ENCODE data around the gene TANGO2. TPM values are rescaled to one million over a fixed set of nuclear protein-coding genes. Genes with fewer than 3 reads are reported as not detected.

TANGO2 gene
- total RNA-seq, 1 donor from 2014 or later = 44.2 TPM

GRCh38 chr22:20107951-20108756 lies 87.2 kb downstream of the TANGO2 start:
- Histone ChIP-seq H3K36me3 (ENCODE audit: control insufficient read depth, insufficient read depth, low read length) (peaks cover 53% of the 10 kb centered on the region), H3K27me3 (ENCODE audit: control insufficient read depth, insufficient read depth, low read length) (no peaks in the 10 kb centered on the region), H3K4me3 (ENCODE audit: low read depth, low read length) (no peak overlapping the region)
- TF ChIP-seq, protein P1, sequence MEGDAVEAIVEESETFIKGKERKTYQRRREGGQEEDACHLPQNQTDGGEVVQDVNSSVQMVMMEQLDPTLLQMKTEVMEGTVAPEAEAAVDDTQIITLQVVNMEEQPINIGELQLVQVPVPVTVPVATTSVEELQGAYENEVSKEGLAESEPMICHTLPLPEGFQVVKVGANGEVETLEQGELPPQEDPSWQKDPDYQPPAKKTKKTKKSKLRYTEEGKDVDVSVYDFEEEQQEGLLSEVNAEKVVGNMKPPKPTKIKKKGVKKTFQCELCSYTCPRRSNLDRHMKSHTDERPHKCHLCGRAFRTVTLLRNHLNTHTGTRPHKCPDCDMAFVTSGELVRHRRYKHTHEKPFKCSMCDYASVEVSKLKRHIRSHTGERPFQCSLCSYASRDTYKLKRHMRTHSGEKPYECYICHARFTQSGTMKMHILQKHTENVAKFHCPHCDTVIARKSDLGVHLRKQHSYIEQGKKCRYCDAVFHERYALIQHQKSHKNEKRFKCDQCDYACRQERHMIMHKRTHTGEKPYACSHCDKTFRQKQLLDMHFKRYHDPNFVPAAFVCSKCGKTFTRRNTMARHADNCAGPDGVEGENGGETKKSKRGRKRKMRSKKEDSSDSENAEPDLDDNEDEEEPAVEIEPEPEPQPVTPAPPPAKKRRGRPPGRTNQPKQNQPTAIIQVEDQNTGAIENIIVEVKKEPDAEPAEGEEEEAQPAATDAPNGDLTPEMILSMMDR (IDR thresholded peaks at IDR 0.05; ENCODE audit: insufficient read depth, low read length, severe bottlenecking) = no peak
- FAIRE-seq = no peak
- no peak for DNase-seq (ENCODE audit: low read depth)

- DNase-seq (ENCODE audit: low read depth) (no peak), FAIRE-seq (no peak)
- no peaks in the 10 kb centered on the region for H3K27me3 ChIP-seq (ENCODE audit: control insufficient read depth, insufficient read depth, low read length)
- peaks cover 55% of the 10 kb centered on the region for H3K36me3 ChIP-seq (ENCODE audit: control insufficient read depth, insufficient read depth, low read length)
- H3K4me3 ChIP-seq (ENCODE audit: low read depth, low read length) = no peak overlapping the region
- TF ChIP-seq, protein P1 (IDR thresholded peaks at IDR 0.05; ENCODE audit: insufficient read depth, low read length, severe bottlenecking) = no peak
Measured at GRCh38 chr22:20108757-20109230, 87.9 kb downstream of the TANGO2 start.

- FAIRE-seq (no peak), DNase-seq (ENCODE audit: low read depth) (no peak)
- Histone ChIP-seq H3K27me3 (ENCODE audit: control insufficient read depth, insufficient read depth, low read length) (no peaks in the 10 kb centered on the region), H3K36me3 (ENCODE audit: control insufficient read depth, insufficient read depth, low read length) (peaks cover 58% of the 10 kb centered on the region), H3K4me3 (ENCODE audit: low read depth, low read length) (no peak overlapping the region)
- TF ChIP-seq, protein P1 (IDR thresholded peaks at IDR 0.05; ENCODE audit: insufficient read depth, low read length, severe bottlenecking) = no peak
Measured at GRCh38 chr22:20109411-20110358, 88.8 kb downstream of the TANGO2 start.

GRCh38 chr22:20110359-20110985 lies 89.6 kb downstream of the TANGO2 start:
- no peaks in the 10 kb centered on the region for H3K27me3 ChIP-seq (ENCODE audit: control insufficient read depth, insufficient read depth, low read length)
- no peak overlapping the region for H3K4me3 ChIP-seq (ENCODE audit: low read depth, low read length)
- H3K36me3 ChIP-seq (ENCODE audit: control insufficient read depth, insufficient read depth, low read length) = peaks cover 55% of the 10 kb centered on the region
- DNase-seq (ENCODE audit: low read depth) = no peak
- TF ChIP-seq, protein P1 (IDR thresholded peaks at IDR 0.05; ENCODE audit: insufficient read depth, low read length, severe bottlenecking) = no peak
- no peak for FAIRE-seq

- TF ChIP-seq, protein P1 (IDR thresholded peaks at IDR 0.05; ENCODE audit: insufficient read depth, low read length, severe bottlenecking) = peak; percentile 43
- DNase-seq (ENCODE audit: low read depth) (peak; percentile 11), FAIRE-seq (no peak)
- Histone ChIP-seq H3K27me3 (ENCODE audit: control insufficient read depth, insufficient read depth, low read length) (no peaks in the 10 kb centered on the region), H3K4me3 (ENCODE audit: low read depth, low read length) (no peak overlapping the region), H3K36me3 (ENCODE audit: control insufficient read depth, insufficient read depth, low read length) (peaks cover 58% of the 10 kb centered on the region)
Measured at GRCh38 chr22:20111045-20111688, 90.3 kb downstream of the TANGO2 start.
